ENCODE measurements around the gene SV2C.

- no peak for TF ChIP-seq CTCF (conservative IDR thresholded peaks at IDR 0.05)
- no peak for TF ChIP-seq ZFX (IDR thresholded peaks at IDR 0.05)
Observed at GRCh38 chr5:76113103-76113502, 29.9 kb downstream of the SV2C start.
